ENCODE data around the gene KL. TPM values are rescaled to one million over a fixed set of nuclear protein-coding genes. Genes with fewer than 3 reads are reported as not detected.

The KL gene
- total RNA-seq, 1 experiment from 2014 or later: not detected

DNA sequence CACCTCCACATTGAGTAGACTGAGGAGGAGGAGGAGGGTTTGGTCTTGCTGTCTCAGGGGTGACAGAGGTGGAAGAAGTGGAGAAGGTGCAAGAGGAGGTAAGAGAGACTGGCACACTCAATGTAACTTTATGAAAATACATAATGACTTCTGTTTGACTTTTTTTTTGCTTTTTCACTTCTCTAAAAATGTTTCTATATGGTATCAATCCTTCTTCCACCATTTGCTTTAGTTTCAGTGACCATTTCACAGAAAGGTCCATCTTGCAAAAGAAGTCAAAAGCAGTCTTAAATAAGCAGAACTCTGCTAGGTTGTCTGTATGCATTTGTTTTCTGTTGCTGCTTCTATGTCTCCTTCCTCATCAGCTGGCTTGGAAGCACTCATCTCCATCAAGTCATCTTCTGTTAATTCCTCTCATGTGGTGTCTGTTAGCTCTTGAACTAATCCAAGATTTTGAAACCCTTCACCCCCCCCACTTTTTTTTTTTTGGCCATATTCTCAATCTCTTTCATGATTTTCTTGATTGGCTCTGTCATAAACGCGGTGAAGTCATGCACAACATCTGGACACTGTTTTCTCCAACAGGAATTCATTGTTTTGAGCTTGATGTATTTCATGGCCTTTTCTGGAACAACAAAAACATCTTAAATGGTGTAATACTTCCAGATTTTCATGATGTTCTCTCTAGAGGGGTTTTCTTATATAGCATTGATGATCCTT lies 80.8 kb downstream of the KL start:
- no peaks in the 10 kb centered on the region for H3K4me1 ChIP-seq (ENCODE audit: control insufficient read depth in 1 of 2, insufficient read depth in 2 of 2, low read length in 2 of 2)
- RAD21 ChIA-PET (ENCODE audit: low non-redundant PET in 1 of 2, low total read pairs in 2 of 2, uncharacterized antibody in 2 of 2, unreplicated experiment in 2 of 2): no interaction called here
- ATAC-seq (no peak), DNase-seq (ENCODE audit: low read depth, low spot score) (no peak)
- H3K9ac ChIP-seq (ENCODE audit: low read length): no peak overlapping the region
- H3K9me2 ChIP-seq (ENCODE audit: insufficient read depth): no peaks in the 10 kb centered on the region
- no peaks in the 10 kb centered on the region for H4K20me1 ChIP-seq (ENCODE audit: insufficient read depth)
- POLR2A ChIA-PET: no interaction called here
- no peaks in the 10 kb centered on the region; a peak in 1 of 4 replicates for H3K9me3 ChIP-seq (ENCODE audit: control insufficient read depth in 1 of 2, insufficient read depth in 1 of 2, low read depth in 1 of 2, low read length in 2 of 2)
- no peaks in the 10 kb centered on the region for H3K27me3 ChIP-seq (ENCODE audit: insufficient read depth, low read length)
- H3K36me3 ChIP-seq (ENCODE audit: control insufficient read depth in 1 of 2, insufficient read depth in 2 of 2, low read length in 2 of 2): no peaks in the 10 kb centered on the region
- H3K4me3 ChIP-seq (replicated peaks in 1 of 2; ENCODE audit: low read depth in 1 of 2, low read length in 2 of 2): no peak overlapping the region
- H3K27ac ChIP-seq (ENCODE audit: low read depth, low read length): no peak overlapping the region
- no peak overlapping the region for H2AFZ ChIP-seq (ENCODE audit: low read depth, low read length, poor library complexity, severe bottlenecking)
- no peaks in the 10 kb centered on the region for H3K79me2 ChIP-seq (ENCODE audit: insufficient read depth, low read length)
- no peak overlapping the region for H3K4me2 ChIP-seq (ENCODE audit: low read length)
- intact Hi-C loops (cut with micrococcal nuclease): no loop called here
- no peak for TF ChIP-seq SP1 (IDR thresholded peaks at IDR 0.05; ENCODE audit: low read depth)
- no peak for TF ChIP-seq EZH2 (IDR thresholded peaks at IDR 0.05)
- no peak for TF ChIP-seq ELF1 (IDR thresholded peaks at IDR 0.05; ENCODE audit: borderline replicate concordance, low read depth)
- TF ChIP-seq RAD21 (IDR thresholded peaks at IDR 0.05; ENCODE audit: low read depth): no peak
- TF ChIP-seq CEBPB (IDR thresholded peaks at IDR 0.05; ENCODE audit: low read depth): no peak
- BruUV-seq (replicated peaks): no TSS peak
- CTCF ChIA-PET: no interaction called here

DNA sequence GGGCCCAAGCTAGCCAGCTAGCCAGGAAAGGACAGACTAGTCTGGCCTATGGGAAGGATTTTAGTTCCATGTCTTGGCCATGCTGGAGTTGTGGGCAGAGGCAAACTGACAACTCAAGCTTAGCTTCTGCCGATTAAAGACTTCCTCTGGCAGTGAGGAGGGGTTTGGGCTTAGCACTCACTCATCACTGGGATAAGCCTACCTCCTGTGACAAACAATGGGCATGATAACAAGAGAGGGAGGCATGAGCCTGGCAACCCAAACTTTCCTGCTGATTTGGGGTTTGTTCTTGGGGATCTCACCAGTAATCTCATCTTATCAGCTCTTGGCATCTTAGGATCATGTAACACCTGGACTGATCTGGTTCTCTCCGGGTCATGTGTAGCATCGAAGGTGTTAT lies 83.6 kb downstream of the KL start:
- RAD21 ChIA-PET (ENCODE audit: low non-redundant PET in 1 of 2, low total read pairs in 2 of 2, uncharacterized antibody in 2 of 2, unreplicated experiment in 2 of 2): no interaction called here
- intact Hi-C loops (cut with micrococcal nuclease): no loop called here
- H2AFZ ChIP-seq (ENCODE audit: low read depth, low read length, poor library complexity, severe bottlenecking): no peak overlapping the region
- no peak overlapping the region for H3K9ac ChIP-seq (ENCODE audit: low read length)
- no peak overlapping the region for H3K4me3 ChIP-seq (replicated peaks in 1 of 2; ENCODE audit: low read depth in 1 of 2, low read length in 2 of 2)
- TF ChIP-seq, protein P1, sequence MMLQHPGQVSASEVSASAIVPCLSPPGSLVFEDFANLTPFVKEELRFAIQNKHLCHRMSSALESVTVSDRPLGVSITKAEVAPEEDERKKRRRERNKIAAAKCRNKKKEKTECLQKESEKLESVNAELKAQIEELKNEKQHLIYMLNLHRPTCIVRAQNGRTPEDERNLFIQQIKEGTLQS (IDR thresholded peaks at IDR 0.05): no peak
- TF ChIP-seq YY1 (IDR thresholded peaks at IDR 0.05; ENCODE audit: extremely low read depth, insufficient replicate concordance, low read depth, low read length) (no peak), EZH2phosphoT487 (IDR thresholded peaks at IDR 0.05; ENCODE audit: borderline replicate concordance) (no peak), JUND (IDR thresholded peaks at IDR 0.05) (no peak)
- no TSS peak for BruUV-seq (replicated peaks)
- DNase-seq (ENCODE audit: low read depth, low spot score): no peak
- H3K9me2 ChIP-seq (ENCODE audit: insufficient read depth): no peaks in the 10 kb centered on the region
- H4K20me1 ChIP-seq (ENCODE audit: insufficient read depth): no peaks in the 10 kb centered on the region
- POLR2A ChIA-PET: no interaction called here
- no peaks in the 10 kb centered on the region for H3K4me1 ChIP-seq (ENCODE audit: control insufficient read depth in 1 of 2, insufficient read depth in 2 of 2, low read length in 2 of 2)
- no peaks in the 10 kb centered on the region for H3K27me3 ChIP-seq (ENCODE audit: insufficient read depth, low read length)
- H3K36me3 ChIP-seq (ENCODE audit: control insufficient read depth in 1 of 2, insufficient read depth in 2 of 2, low read length in 2 of 2): no peaks in the 10 kb centered on the region
- H3K27ac ChIP-seq (ENCODE audit: low read depth, low read length): no peak overlapping the region
- no peak overlapping the region for H3K4me2 ChIP-seq (ENCODE audit: low read length)
- CTCF ChIA-PET: no interaction called here
- H3K9me3 ChIP-seq (ENCODE audit: control insufficient read depth in 1 of 2, insufficient read depth in 1 of 2, low read depth in 1 of 2, low read length in 2 of 2): no peaks in the 10 kb centered on the region; a peak in 1 of 4 replicates
- H3K79me2 ChIP-seq (ENCODE audit: insufficient read depth, low read length): no peaks in the 10 kb centered on the region
- ATAC-seq: no peak

All from HCT116 (cell line).